ENCODE data around the gene ABCA6.

DNA sequence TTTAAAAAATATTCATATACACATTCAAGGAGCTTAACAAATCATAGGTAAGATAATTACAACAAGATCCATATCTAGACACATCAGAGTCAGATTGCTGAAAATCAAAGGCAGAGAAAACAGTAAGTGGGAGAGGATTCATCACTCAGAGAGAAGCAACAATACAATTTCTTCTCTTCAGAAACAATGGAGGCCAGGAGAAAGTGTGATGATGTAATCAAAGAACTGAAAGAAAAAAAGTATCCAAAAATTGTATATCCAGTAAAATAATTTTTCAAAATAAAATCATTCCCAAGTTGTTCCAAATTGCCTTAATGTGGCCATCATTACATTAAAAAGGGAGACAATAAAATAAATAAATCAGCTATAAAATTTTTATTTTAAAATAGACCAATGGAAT, 17.7 kb upstream of the ABCA6 start:
- TF ChIP-seq YY1 (IDR thresholded peaks at IDR 0.05; ENCODE audit: low read depth) (no peak), FOXM1 (IDR thresholded peaks at IDR 0.05; ENCODE audit: borderline replicate concordance, low read depth) (no peak)
